CMK (cell line): ENCODE data around the gene NFYC.

ENCODE experiments used
- DNase-seq: peaks from one replicate; pipeline ENCODE4 v3.0.0-alpha.2; 2010; ENCODE audit warnings: low read depth

NFYC gene

DNA sequence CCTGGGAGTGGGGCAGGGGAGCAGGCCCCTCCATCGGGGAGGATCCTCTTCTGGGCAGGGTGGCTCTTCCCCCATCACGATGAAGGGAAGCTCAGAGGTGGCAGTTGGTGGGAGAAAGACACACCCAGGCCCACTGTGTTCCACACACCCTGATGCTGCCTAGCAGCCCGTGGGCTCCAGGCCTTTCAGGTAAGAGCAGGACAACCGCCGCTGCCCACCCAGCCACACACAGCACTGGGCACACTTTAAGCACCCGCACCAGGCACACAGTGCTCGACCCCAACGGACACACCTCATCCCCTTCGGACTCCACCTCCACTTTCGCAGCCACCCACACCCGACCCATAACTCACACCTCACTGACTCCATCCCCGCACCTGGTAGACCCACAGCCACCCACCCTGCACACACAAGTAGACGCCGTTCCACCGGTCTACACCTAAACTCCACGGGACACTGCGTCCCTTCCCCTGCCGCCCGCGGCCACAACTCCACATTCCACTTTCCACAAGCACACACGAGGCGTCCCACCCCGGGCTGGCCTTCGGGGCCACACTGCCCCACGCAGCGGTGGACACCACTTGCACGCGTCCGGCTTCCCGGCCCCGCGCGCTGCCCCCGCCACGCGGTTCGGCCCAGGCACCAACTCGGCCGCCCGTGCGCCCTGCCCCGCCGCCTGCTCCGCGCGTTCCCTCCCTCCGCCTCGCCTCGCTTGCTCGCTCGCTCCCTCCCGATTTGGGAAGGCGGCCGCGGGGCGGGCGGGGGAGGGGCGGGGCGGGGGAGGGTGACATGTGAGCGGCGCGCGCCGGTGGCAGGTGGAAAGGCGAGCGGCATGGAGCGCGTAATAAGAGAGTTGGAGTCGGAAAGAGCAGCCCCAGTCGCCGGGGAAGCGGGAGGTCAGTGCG, 91.7 kb downstream of the NFYC start, which contains the start of gene KCNQ4:
Gene KCNQ4, plus strand, starts transcription at position 787 of the 905 bp plus-strand sequence. CDS start 307 bp downstream, outside the sequence.
- DNase-seq = peak; percentile 43

DNA sequence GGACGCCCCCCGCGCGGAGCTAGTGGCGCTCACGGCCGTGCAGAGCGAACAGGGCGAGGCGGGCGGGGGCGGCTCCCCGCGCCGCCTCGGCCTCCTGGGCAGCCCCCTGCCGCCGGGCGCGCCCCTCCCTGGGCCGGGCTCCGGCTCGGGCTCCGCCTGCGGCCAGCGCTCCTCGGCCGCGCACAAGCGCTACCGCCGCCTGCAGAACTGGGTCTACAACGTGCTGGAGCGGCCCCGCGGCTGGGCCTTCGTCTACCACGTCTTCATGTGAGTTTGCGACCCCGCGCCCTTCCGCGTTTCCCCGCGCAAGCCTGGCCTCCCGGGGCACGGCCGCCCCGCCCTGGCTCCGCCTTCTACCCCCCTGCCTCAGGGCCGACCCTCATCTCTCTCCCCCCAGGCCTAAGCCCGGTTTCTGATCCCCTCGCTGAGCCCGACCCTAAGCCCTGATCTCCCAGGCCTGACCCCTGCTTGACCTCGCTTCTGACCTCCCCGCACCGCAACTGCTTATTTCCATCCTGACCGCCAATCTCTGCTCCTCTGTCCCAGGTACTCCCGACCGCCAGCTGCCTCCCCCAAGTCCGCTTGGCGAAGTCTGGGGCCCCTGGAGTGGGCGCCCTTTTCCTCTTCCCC, 92.8 kb downstream of the NFYC start:
- no peak for DNase-seq

DNA sequence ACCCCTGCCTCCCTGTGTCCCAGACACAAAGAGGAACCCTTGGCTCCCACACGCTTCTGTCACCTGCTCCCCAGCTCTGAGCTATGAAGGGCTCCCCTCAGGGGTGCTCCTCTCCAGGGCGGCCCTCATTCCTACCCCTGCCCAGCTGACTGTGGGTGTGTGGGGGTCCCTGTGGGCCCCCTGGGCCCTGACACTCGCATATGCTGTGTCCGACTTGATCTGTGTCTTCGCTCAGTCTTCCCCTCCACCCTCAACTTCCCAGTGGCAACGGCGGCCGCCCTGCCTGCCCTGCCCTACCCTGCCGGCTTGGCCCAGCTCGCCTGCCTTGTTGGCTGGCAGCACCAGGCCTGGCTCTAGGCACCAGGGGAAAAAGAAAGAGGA, 93.3 kb downstream of the NFYC start:
- DNase-seq = no peak

DNA sequence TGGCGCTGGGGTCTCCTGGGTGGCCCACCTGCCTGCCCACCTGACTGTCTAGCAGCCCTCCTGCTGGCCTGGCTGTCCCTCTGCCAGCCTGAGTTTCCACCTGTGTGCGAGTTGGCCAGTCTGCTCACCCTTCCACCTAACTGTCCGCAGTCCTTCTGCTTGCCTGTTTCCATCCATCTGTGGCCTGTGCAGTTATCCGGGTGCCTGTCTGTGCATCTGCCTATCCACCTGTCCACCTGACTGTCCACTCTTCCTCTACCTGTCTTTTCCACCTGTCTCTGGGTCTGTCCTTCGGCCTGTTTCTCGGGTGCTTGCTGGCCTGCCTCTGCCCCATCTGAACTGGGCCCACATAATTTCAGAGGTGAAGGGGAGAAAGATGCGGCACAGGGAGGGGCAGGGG, 93.9 kb downstream of the NFYC start:
- DNase-seq = no peak

DNA sequence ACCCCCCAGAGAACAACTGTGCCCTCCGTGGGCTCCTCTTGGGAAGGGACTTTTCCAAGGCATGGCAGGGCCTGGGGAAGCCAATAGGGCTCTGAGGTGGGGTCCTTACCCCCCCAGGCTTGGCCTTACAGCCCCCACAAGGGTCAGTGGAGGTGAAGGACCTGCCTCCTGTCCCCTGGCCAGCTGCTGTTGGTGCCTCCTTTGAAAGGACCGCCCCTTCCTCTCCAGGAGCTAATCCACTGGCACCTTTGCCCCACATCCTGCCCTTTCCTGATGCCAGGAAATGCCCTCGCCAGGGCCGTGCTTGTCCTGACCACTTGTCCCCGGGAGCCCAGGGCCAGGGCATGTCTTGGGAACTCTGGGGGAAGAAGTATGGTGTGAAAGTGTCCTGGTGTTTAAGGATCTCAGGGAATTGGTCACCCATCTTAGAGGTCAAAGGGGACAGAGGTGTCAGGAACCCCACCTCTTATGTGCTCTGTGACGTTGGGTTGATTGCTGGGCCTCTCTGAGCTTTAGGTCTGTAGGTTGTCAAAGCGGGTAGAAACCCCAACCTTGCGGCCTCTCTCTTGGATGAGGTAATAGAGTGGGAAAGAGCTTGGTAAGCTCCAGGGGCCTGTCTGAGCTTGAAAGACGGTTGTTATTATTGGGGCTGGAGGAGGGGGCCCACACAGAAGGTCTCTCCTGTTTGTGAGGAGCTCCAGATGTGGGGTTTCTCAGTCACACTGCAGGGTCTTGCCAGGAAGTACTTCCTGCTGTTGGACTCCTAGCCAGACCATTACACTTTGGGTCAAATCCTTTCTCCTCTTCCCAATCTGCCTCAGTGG, 94.9 kb downstream of the NFYC start:
- no peak for DNase-seq

DNA sequence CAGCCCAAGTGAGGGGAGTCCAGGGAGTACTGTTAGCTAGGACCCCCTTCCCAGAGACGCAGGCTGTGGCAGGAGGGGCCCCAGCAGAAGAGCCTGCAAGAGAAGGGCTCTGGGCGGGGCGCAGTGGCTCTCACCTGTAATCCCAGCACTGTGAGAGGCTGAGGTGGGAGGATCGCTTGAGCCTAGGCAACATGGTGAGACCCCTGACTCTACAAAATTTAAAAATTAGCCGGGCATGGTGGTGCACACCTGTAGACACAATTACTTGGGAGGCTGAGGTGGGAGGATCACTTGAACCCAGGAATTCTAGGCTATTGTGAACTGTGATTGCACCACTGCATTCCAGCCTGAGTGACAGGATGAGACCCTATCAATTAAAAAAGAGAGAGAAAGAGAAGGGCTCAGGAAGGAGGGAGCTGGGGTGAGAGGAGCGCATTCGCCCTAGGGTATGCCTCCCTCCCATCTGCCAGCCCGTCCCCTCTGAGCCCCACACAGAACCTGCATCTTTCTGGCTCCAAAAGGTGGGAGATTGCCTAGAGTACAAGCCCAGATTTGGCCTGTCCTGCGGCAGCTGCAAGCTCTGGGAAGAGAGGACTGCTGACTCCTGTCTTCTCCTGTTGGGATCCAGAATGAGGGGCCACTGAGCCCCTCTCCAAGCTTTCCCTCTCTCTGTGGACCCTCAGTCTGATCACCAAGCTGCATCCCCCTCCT, 95.6 kb downstream of the NFYC start:
- no peak for DNase-seq

DNA sequence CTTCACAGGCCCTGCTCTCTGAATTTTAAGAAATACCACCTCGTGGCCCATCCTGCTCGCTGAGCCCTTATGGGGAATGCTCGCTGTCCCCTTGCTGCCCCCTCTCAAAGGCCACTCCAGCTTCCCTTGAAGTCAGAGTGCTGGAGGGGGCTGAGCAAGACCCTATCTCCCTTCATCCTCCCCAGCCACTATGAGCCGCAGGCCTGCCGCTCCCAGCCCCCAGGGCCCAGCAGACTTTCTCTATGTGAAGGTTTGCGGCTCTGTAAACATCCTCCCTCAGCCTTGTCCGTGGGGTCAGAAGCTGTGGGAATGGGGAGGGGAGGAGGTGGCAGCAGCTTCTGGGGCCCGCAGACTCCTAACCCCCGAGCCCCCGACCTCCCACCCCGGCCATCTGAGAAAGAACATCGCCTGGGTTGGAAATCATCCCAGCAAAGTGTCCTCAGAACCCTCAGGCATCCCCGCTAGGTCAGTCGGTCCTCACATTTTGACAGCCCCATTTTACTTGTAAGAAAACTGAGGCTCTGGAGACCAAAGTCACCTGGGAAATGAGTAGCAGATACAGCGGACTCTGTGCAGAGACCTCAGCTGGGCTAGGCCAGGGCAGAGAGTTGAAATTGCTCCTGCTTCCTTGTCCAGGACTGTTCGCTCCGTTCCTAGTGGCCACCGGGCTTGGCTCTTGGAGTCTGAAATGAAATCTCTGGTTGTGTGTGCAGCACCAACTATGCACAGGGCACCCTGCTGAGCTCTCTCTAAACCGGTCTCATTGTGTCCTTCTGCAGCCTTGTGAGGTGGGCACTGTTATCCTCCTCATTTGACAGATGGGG, 96.4 kb downstream of the NFYC start:
- DNase-seq = no peak

DNA sequence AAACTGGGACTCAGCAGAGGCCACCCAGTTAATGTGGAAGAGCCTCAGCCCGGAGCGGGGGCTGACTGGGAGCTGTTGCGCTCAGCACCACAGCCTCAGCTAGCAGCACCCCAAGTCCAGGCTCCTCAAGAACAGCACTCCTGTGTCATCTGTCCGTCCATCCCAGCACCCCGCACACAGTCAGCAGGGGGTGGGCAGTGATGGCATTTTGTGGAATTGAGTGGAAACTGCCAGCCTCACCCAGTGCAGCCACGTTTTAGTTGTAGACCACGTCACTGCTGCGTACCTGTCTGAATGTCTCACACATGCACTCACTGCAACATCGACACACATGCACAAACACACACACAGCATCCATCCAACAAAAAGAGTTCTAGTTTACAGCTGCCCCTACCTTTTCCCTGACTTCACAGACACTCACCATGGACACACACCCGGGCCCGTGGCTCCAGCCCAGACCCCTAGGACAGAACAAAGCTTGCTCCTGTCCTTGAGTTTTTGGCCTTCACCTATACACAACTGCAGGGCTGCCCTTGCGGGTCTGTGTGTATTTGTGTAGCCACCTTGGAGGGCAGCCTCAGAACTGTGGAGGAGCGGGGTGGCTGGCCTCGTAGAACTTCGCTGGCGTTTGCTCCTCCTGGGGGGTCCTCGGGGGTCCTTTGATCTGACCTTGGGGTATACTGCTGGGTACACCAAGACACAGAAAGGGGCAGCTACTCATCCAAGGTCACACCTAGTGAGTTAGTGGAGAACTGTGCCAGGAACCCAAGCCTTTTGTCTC, 97.2 kb downstream of the NFYC start:
- no peak for DNase-seq

DNA sequence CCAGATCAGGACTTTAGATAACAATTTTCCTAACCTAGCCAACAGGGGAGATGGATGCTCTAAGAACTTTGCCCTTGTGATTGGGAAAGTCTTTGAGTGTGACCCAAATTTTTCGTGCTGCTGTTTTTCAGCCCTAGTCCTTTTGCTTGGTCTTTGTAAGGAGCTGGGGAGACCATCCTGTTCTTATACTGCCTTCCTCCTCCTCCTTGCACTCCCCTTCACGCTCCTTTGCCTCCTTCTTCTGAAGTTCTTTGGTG, 97.8 kb downstream of the NFYC start:
- DNase-seq = no peak

DNA sequence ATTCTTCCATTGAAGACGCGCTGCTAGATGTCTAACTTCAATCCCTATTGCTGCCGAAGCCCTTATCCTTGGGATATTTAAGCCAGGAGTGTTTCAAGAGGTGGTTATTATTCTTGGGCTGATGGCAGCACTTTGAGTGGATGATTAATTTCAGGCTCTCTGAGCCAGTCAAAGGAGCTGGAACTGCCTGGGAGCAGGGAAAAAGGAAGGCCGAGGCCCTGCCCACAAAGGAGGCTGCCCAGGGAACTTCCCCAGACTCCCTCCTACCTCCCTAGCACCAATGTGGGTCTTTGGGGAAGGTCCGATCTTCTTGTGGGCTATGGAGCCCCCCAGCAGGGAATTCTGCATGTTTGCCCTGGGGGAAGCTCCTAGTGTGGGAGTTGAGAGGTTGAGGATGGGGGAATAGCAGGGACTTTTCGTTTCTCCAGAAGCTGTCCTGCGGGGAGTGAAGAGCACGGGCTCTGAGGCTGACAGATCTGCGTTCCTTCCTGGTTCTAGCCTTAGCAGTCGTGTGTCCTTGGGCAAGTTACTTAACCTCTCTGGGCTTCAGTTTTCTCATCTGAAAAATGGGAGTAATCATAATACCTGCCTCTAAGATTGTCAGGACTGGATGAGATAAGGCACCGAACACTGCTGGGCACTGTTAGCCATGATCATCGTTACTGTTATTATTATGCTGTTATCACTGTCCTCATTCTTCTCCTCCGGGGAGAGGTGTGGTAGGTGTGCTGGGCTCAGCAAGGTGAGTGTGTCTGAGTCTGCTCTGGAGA, 98.3 kb downstream of the NFYC start:
- DNase-seq = no peak

DNA sequence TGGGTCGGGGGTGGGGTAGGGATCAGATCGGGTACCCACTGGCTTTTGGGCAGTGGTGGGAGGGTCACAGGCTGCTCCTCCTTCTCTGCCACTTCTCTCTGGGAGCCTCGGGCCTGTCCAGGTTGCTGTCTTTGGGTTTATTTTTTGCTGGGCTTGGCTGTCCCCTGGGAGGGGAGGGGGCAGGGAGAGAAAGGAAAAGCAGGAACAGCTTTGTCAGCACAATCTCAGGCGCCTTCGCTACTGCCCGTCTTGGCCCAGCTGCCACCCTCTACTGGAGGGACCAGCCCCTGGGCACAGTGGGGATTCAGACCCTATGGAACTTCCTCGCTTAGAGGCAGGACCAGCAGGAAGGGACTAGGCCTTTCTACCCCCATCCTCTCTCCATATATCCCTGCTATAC, 100.5 kb downstream of the NFYC start:
- DNase-seq = no peak

DNA sequence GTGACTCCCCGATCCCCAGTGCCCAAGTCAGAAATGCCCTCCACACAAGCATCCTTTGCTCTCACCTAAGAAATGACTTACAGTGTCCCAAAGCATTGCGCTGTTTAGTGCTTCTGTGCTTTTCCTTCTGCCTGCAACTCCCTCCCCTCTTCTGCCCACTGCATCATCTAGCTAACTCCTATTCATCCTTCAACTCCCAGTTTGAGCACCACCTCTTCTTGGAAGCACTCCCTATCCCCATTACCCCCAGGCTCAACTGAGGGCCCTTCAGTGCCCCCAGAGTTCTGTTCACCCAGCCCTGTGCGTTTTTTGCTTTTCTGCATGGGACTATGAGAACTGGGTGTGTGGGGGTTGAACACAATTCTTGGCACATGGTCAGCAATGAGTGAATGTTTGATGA, 102.1 kb downstream of the NFYC start:
- DNase-seq = no peak

DNA sequence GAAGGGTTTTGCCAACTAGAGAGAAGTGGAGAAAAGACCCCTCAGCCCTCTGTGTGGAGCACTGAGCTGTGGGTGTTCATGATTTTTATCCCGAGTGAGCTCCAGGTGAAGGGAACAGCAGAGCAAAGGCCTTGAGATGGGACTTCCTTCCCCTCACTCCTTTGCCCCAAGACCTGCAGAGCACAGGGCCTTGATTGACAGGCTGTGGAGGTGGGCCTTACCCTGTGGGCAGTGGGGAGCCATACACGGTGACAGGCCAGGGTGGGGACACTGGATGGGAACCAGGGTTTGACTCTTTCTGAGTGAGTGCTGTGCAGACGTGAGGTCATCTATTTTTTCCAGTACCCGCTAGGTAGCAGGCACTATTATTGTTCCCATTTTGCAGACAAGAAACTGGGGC, 102.5 kb downstream of the NFYC start:
- no peak for DNase-seq

DNA sequence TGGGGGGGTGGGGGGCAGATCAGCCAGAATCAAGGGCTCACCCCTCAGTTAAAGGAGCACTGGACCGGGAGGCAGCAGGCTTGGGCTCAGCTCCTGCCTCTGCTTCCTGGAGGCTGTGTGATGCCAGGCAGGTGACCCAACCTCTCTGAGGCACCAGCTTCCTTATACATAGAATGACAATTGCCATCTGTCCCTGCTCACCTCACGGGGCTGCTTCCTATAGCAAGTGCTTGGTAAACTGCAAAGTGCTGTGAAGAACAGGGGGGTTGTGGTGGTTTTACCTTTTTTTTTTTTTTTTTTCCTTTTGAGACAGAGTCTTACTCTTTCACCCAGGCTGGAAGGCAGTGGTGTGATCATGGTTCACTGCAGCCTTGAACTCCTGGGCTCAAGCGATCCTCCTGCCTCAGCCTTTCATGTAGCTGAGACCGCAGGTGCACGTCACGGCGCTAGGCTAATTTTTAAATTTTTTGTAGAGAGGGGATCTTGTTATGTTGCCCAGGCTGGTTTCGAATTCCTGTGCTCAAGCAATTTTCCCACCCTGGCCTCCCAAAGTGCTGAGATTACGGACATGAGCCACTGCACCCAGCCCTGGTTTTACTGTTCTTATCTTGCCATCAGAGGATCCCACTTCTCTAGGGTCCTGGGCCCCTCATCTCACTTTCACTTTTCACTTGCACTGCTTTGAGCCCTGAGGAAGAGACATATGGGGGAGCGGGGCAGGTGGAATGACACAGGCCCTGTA, 103.6 kb downstream of the NFYC start:
- no peak for DNase-seq

DNA sequence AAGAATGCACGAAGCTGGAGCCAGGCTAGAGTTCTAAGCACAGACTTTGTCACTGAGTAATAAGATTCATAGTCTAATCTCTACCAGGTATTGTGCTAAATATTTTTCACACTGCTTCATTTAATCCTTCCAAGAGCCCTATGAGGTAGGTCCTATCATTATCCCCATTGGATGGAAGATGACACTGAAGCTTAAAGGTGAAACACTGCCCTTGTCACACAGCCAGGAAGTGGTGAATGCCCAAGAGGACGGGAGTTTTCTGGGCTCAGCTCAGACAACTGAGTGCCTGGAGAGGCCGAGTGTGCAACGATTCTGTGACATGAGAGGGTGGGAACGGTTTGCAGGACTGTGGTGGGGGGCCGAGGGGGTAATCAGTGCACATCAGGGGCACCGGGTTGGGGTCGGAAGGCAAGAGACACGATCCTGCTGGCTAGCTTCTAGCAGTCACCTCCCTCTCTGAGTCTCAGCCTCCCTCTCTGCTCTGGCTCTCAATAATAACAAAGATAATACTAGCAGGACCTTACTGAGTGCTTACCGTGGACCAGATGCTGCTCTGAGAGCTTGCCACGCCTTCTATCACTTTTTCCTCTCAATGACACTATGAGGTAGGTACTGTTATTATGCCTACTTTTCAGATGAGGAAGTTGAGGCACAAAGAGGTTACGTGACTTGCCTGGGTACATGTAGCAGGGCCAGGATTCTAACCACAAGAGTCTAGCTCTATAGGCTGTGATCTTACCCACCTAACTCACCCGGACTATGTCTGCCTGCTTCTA, 104.5 kb downstream of the NFYC start:
- DNase-seq = no peak

DNA sequence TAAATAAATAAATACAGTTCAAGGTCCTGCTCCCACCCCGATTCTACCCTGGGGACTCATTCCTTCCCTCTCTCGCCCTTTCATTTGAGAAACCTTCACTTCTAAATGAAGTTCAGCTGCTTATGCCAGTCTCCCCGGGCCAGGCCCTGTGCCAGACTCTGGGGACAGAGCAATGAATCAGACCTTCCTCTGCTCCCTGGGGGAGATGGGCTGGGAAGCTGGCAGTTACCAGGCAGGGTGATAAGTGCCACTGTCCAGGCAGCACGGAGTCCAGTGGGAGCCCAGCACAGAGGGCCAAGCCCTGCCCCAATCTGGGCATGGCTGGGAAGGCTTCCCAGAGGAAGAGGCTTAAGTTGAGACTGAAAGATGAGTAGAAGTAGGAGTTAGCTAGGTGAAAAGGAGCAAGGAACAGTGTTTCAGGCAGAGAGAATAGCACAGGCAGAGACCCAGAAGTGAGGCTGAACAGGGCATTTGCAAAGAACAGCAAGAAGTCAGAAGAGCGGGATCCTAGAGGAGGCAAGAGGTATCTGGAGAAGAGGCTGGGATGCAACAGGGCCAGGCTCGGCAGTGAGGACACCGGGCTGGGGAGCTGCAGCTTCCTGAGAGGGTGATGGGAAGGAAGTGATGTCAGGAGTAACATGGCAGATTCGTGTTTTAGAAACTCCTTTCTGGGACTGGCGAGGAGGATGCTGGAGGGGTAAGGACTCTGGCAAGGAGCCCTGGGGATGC, 105.6 kb downstream of the NFYC start:
- DNase-seq = no peak

DNA sequence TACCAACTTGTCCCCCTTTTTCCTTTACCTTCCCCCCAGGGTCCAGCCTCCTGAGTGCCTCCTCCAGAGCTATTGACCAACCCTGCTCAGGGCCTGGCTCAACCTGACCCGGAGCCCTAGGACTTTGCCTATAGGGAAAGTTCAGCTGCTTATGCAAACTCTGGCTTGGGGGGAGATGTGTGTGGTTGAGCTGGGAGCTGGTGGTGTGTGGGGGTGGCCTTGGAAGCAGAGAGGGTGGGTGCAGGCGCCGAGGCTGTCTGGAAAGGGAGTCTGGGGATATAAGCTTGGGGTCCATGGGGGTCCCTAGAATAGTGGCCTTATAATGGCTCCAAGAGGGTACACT, 106.1 kb downstream of the NFYC start:
- no peak for DNase-seq
